Neural cell (in vitro differentiated cells): ENCODE results near the gene KCTD19. TPM values are rescaled to one million over a fixed set of nuclear protein-coding genes. Genes with fewer than 3 reads are reported as not detected.
"Not testable (repeated sequence)": the region's sequence is repeated elsewhere in the genome, so short reads cannot be mapped to it uniquely, and the experiment has no call there.

Experiments used
- H2AFZ ChIP-seq: fragments of 200-600, 300-800 bp; sonication (generic), shearing (Covaris generic); 2 replicates; pipeline ENCODE4 v1.6.0; 2014; ENCODE audit warnings: low read depth, mild to moderate bottlenecking, antibody characterized with exemption, low read length, moderate library complexity
- H3F3A ChIP-seq: fragments of 200-600 bp; shearing (Covaris generic); 2 replicates; pipeline ENCODE4 v1.6.1; 2016; ENCODE audit warnings: mild to moderate bottlenecking, moderate library complexity, mixed read lengths, antibody characterized with exemption, low read length; ENCODE audit not compliant: insufficient read depth, poor library complexity, severe bottlenecking
- H3K27ac ChIP-seq: fragments of 200-600, 300-800 bp; sonication (generic), shearing (Covaris generic); 2 replicates; pipeline ENCODE4 v1.5.1; 2014; ENCODE audit warnings: mild to moderate bottlenecking, low read length, moderate library complexity
- H3K27me3 ChIP-seq: fragments of 300-800, 200-600 bp; sonication (generic), shearing (Covaris generic); 2 replicates; pipeline ENCODE4 v1.6.0; 2014; ENCODE audit warnings: mild to moderate bottlenecking, low read depth, low read length, moderate library complexity; ENCODE audit not compliant: insufficient read depth
- H3K36me3 ChIP-seq: fragments of 300-800, 200-600 bp; sonication (generic), shearing (Covaris generic); 2 replicates; pipeline ENCODE4 v1.5.1; 2014; ENCODE audit warnings: mild to moderate bottlenecking, antibody characterized with exemption, low read length, moderate library complexity; ENCODE audit not compliant: insufficient read depth
- H3K4me2 ChIP-seq: fragments of 300-800, 200-600 bp; sonication (generic), shearing (Covaris generic); 2 replicates; pipeline ENCODE4 v1.6.0; 2014; ENCODE audit warnings: mild to moderate bottlenecking, low read length
- H3K4me3 ChIP-seq: fragments of 300-800, 200-600 bp; sonication (generic), shearing (Covaris generic); 2 replicates; pipeline ENCODE4 v1.5.1; 2014; ENCODE audit warnings: mild to moderate bottlenecking, low read length, moderate library complexity
- H3K79me2 ChIP-seq: fragments of 200-600 bp; shearing (Covaris generic); replicated peaks from 2 replicates; pipeline ENCODE4 v1.6.0; 2014; ENCODE audit warnings: mild to moderate bottlenecking, low read length, moderate library complexity; ENCODE audit not compliant: insufficient read depth
- H3K9ac ChIP-seq: fragments of 300-800, 200-600 bp; sonication (generic), shearing (Covaris generic); 2 replicates; pipeline ENCODE4 v1.6.1; 2016; ENCODE audit warnings: mild to moderate bottlenecking, low read length, mixed read lengths
- H3K9me2 ChIP-seq: fragments of 200-600 bp; shearing (Covaris generic); 2 replicates; pipeline ENCODE4 v1.6.1; 2016; ENCODE audit warnings: mild to moderate bottlenecking, low read length, mixed read lengths; ENCODE audit not compliant: insufficient read depth
- H3K9me3 ChIP-seq: fragments of 200-600, 300-800 bp; sonication (generic), shearing (Covaris generic); 2 replicates; pipeline ENCODE4 v1.6.1; 2016; ENCODE audit warnings: mild to moderate bottlenecking, mixed run types, low read length, moderate library complexity, mixed read lengths
- H4K20me1 ChIP-seq: fragments of 200-600 bp; shearing (Covaris generic); 2 replicates; pipeline ENCODE4 v1.6.1; 2016; ENCODE audit warnings: mild to moderate bottlenecking, mixed run types; ENCODE audit not compliant: insufficient read depth
- CTCF ChIP-seq: fragments of 450-650 bp; IDR thresholded peaks from 2 replicates; pipeline ENCODE4 v1.5.1; 2014; ENCODE audit warnings: antibody characterized with exemption, mild to moderate bottlenecking, moderate library complexity; ENCODE audit not compliant: poor library complexity, severe bottlenecking
- EP300 ChIP-seq: fragments of 450-650 bp; conservative IDR thresholded peaks from 2 replicates; pipeline ENCODE4 v1.6.1; 2014; ENCODE audit warnings: antibody characterized with exemption, mild to moderate bottlenecking, moderate library complexity; ENCODE audit not compliant: poor library complexity, severe bottlenecking
- MXI1 ChIP-seq: fragments of 450-650 bp; conservative IDR thresholded peaks from 2 replicates; pipeline ENCODE4 v1.6.1; 2014; ENCODE audit warnings: antibody characterized with exemption, mild to moderate bottlenecking; ENCODE audit not compliant: poor library complexity, severe bottlenecking
- POLR2AphosphoS5 ChIP-seq: IDR thresholded peaks from 2 replicates; pipeline ENCODE4 v1.6.1; 2012
- RAD21 ChIP-seq: fragments of 450-650 bp; conservative IDR thresholded peaks from 2 replicates; pipeline ENCODE4 v1.6.1; 2014; ENCODE audit warnings: antibody characterized with exemption, mild to moderate bottlenecking, moderate library complexity
- REST ChIP-seq: IDR thresholded peaks from 2 replicates; pipeline ENCODE4 v1.6.1; 2012; ENCODE audit warnings: borderline replicate concordance
- SMC3 ChIP-seq: fragments of 450-650 bp; conservative IDR thresholded peaks from 2 replicates; pipeline ENCODE4 v1.6.1; 2014; ENCODE audit warnings: antibody characterized with exemption, mild to moderate bottlenecking, moderate library complexity; ENCODE audit not compliant: poor library complexity
- TAF1 ChIP-seq: IDR thresholded peaks from 2 replicates; pipeline ENCODE4 v1.6.1; 2012; ENCODE audit warnings: low read depth
- polyA minus RNA-seq: library from RNA; depleted of rRNA, polyadenylated mRNA; stranded (reverse); fragments of >200 nt; gene quantifications from 2 replicates; pipeline ENCODE4 v1.2.3, GENCODE V29; 2014
- polyA plus RNA-seq: library from polyadenylated mRNA; depleted of rRNA; stranded (reverse); fragments of >200 nt; gene quantifications from 2 replicates; pipeline ENCODE4 v1.2.3, GENCODE V29; 2014

KCTD19 gene
- polyA plus RNA-seq (0.45 and 3.3 TPM in 2 replicates), polyA minus RNA-seq (0.49 and 1.3 TPM in 2 replicates)

- Histone ChIP-seq H4K20me1 (no peaks in the 10 kb centered on the region), H3K9me3 (no peaks in the 10 kb centered on the region), H3K27ac (no peak within 1 kb of the TSS), H3K79me2 (no peaks in the 10 kb centered on the region), H3K4me3 (peak within 1 kb of the TSS; percentile 71), H3K27me3 (peaks cover 7% of the 10 kb centered on the region), H3K9me2 (no peaks in the 10 kb centered on the region), H3K36me3 (no peaks in the 10 kb centered on the region), H2AFZ (peak within 1 kb of the TSS; percentile 84), H3K9ac (peak within 1 kb of the TSS; percentile 61), H3F3A (no peaks in the 10 kb centered on the region), H3K4me2 (no peak within 1 kb of the TSS)
- TF ChIP-seq POLR2AphosphoS5 (no peak), CTCF (peak; percentile 73), EP300 (no peak), SMC3 (peak; percentile 37), MXI1 (peak; percentile 22), REST (peak; percentile 37), RAD21 (peak; percentile 44)
These were observed at the start of gene KCTD19, which contains the start of gene LRRC36 for GRCh38 chr16:67326472-67327309. TSS of gene KCTD19 (minus strand) at chr16:67326741. CDS start at chr16:67326707, 34 bp downstream. TSS of gene LRRC36 (plus strand) at chr16:67326815. CDS start at chr16:67326863, 48 bp downstream.

- not testable (repeated sequence) for H3F3A ChIP-seq, H3K27me3 ChIP-seq, H3K79me2 ChIP-seq, H4K20me1 ChIP-seq, H2AFZ ChIP-seq, H3K9ac ChIP-seq, H3K36me3 ChIP-seq, H3K4me2 ChIP-seq, H3K4me3 ChIP-seq, H3K9me2 ChIP-seq, H3K9me3 ChIP-seq, H3K27ac ChIP-seq
These were observed 49.5 kb upstream of the KCTD19 start for GRCh38 chr16:67376012-67376411.

GRCh38 chr16:67372664-67373063, 46.1 kb upstream of the KCTD19 start:
- Histone ChIP-seq H3F3A (no peaks in the 10 kb centered on the region), H3K79me2 (no peaks in the 10 kb centered on the region), H3K9me3 (no peaks in the 10 kb centered on the region), H3K36me3 (no peaks in the 10 kb centered on the region), H2AFZ (no peak overlapping the region), H3K9me2 (no peaks in the 10 kb centered on the region), H3K4me2 (no peak overlapping the region), H3K27me3 (no peaks in the 10 kb centered on the region), H3K9ac (no peak overlapping the region), H3K27ac (no peak overlapping the region), H3K4me3 (no peak overlapping the region), H4K20me1 (no peaks in the 10 kb centered on the region)
- TF ChIP-seq TAF1, result no peak
- peak; percentile 19 for TF ChIP-seq CTCF
- no peak for TF ChIP-seq REST
- no peak for TF ChIP-seq MXI1
- no peak for TF ChIP-seq RAD21
- TF ChIP-seq POLR2AphosphoS5, result no peak
- no peak for TF ChIP-seq EP300
- no peak for TF ChIP-seq SMC3
